H1 (cell line): Measurements from ENCODE around the gene TRIM22. TPM values are rescaled to one million over a fixed set of nuclear protein-coding genes. Genes with fewer than 3 reads are reported as not detected.
A peak's percentile ranks its signal among the peaks of the same experiment; 100 is the strongest.

Experiments used
- CTCF ChIA-PET: fragments of 300-600 bp; sonication (Branson Sonifier 250); formaldehyde crosslinking; loops from one replicate; lab custom pipeline; 2021; ENCODE audit not compliant: partially characterized antibody; lab: Charles Lee
- POLR2A ChIA-PET: fragments of 300-600 bp; sonication (Branson Sonifier 250); formaldehyde crosslinking; loops from one replicate; lab custom pipeline; 2021; ENCODE audit warnings: inconsistent platforms; ENCODE audit not compliant: partially characterized antibody; lab: Charles Lee
- DNase-seq, 2 experiments: peaks; one replicate each; pipeline versions ENCODE4 v3.0.0 to v3.0.0-alpha.2; 2010 to 2022; ENCODE audit warnings: low spot score in 2 of 2, low read depth in 1 of 2, mixed read lengths in 1 of 2
- FAIRE-seq: peaks from 2 replicates; lab custom pipeline; 2011; peaks lifted over from hg19 to GRCh38; lab: Jason Lieb, UNC
- H2AFZ ChIP-seq: 2 replicates; pipeline ENCODE4 v1.8.1; 2012; ENCODE audit warnings: low read length, inconsistent platforms
- H2AK5ac ChIP-seq: 2 replicates; pipeline ENCODE4 v1.6.1; 2013; ENCODE audit warnings: low read depth, low read length
- H2BK120ac ChIP-seq: replicated peaks from 2 replicates; pipeline ENCODE3; 2013; ENCODE audit warnings: low read depth, low read length, inconsistent platforms
- H2BK12ac ChIP-seq: 2 replicates; pipeline ENCODE4 v1.6.1; 2013; ENCODE audit warnings: low read depth, low read length
- H2BK15ac ChIP-seq: 2 replicates; pipeline ENCODE4 v1.6.1; 2013; ENCODE audit warnings: low read length
- H2BK20ac ChIP-seq: 2 replicates; pipeline ENCODE4 v1.6.1; 2013; ENCODE audit warnings: low read length
- H2BK5ac ChIP-seq: 2 replicates; pipeline ENCODE4 v1.6.1; 2013; ENCODE audit warnings: low read depth, low read length
- H3K14ac ChIP-seq: 2 replicates; pipeline ENCODE4 v1.6.1; 2013; ENCODE audit warnings: inconsistent platforms; ENCODE audit not compliant: insufficient read length
- H3K18ac ChIP-seq: 2 replicates; pipeline ENCODE4 v1.6.1; 2013; ENCODE audit warnings: low read length; ENCODE audit errors: extremely low read depth
- H3K23ac ChIP-seq: 2 replicates; pipeline ENCODE4 v1.6.1; 2013; ENCODE audit warnings: inconsistent platforms; ENCODE audit not compliant: insufficient read length
- H3K23me2 ChIP-seq: 2 replicates; pipeline ENCODE4 v1.6.1; 2013; ENCODE audit warnings: low read depth, low read length
- H3K27ac ChIP-seq: 2 replicates; pipeline ENCODE4 v1.6.1; 2011; ENCODE audit warnings: low read depth, low read length, inconsistent platforms
- H3K27me3 ChIP-seq, 4 experiments: replicated peaks in 1 of 4; 1 replicate in 1 of 4; 2 replicates in 3 of 4; pipeline versions ENCODE4 v1.6.1 to v1.8.1; 2011 to 2013; ENCODE audit warnings: low read length in 3 of 4, mild to moderate bottlenecking in 3 of 4, inconsistent platforms in 2 of 4, mixed read lengths in 2 of 4, moderate library complexity in 1 of 4; ENCODE audit not compliant: control insufficient read depth in 3 of 4, insufficient read depth in 3 of 4; ENCODE audit errors: extremely low read depth in 1 of 4
- H3K36me3 ChIP-seq, 4 experiments: 2 replicates each; pipeline versions ENCODE4 v1.6.1 to v1.8.1; 2011 to 2013; ENCODE audit warnings: mild to moderate bottlenecking in 4 of 4, low read length in 3 of 4, moderate library complexity in 2 of 4, control low read depth in 1 of 4, inconsistent platforms in 1 of 4; ENCODE audit not compliant: insufficient read depth in 4 of 4, control insufficient read depth in 2 of 4
- H3K4ac ChIP-seq: replicated peaks from 2 replicates; pipeline ENCODE3; 2013; ENCODE audit warnings: low read length, low read depth, mixed read lengths, inconsistent platforms; ENCODE audit not compliant: insufficient read length
- H3K4me1 ChIP-seq, 4 experiments: replicated peaks in 1 of 4; 1 replicate in 1 of 4; 2 replicates in 3 of 4; pipeline versions ENCODE4 v1.6.1 to v1.8.1; 2011 to 2013; ENCODE audit warnings: low read length in 3 of 4, inconsistent platforms in 2 of 4, mixed read lengths in 1 of 4; ENCODE audit not compliant: insufficient read depth in 4 of 4, control insufficient read depth in 3 of 4
- H3K4me2 ChIP-seq, 2 experiments: 2 replicates each; pipeline versions ENCODE4 v1.6.1 to v1.8.1; 2011 to 2013; ENCODE audit warnings: low read depth in 2 of 2, low read length in 2 of 2, control low read depth in 1 of 2, inconsistent platforms in 1 of 2, mild to moderate bottlenecking in 1 of 2; ENCODE audit not compliant: insufficient read depth in 1 of 2
- H3K4me3 ChIP-seq, 4 experiments: fragments of 200-600, 300-600 bp in 1 of 4; sonication (generic), shearing (Covaris generic), sonication (Bioruptor Twin) in 1 of 4; 2 replicates each; pipeline versions ENCODE4 v1.5.1 to v1.8.1; 2011 to 2016; ENCODE audit warnings: low read length in 4 of 4, low read depth in 3 of 4, control low read depth in 2 of 4, inconsistent platforms in 2 of 4, mild to moderate bottlenecking in 2 of 4, mixed read lengths in 1 of 4, moderate library complexity in 1 of 4; ENCODE audit not compliant: insufficient read depth in 2 of 4; ENCODE audit errors: extremely low read depth in 1 of 4
- H3K56ac ChIP-seq: replicated peaks from 2 replicates; pipeline ENCODE3; 2013; ENCODE audit warnings: low read depth, mild to moderate bottlenecking, mixed read lengths, low read length, inconsistent platforms; ENCODE audit not compliant: insufficient read length
- H3K79me1 ChIP-seq: 2 replicates; pipeline ENCODE4 v1.6.1; 2013; ENCODE audit warnings: low read depth, low read length, control low read depth
- H3K79me2 ChIP-seq, 2 experiments: 2 replicates each; pipeline versions ENCODE4 v1.6.1 to v1.8.1; 2012 to 2013; ENCODE audit warnings: low read length in 2 of 2, mild to moderate bottlenecking in 2 of 2, inconsistent platforms in 1 of 2; ENCODE audit not compliant: insufficient read depth in 2 of 2, control insufficient read depth in 1 of 2
- H3K9ac ChIP-seq, 4 experiments: replicated peaks in 1 of 4; 1 replicate in 1 of 4; 2 replicates in 3 of 4; pipeline versions ENCODE4 v1.6.1 to v1.8.1; 2011 to 2013; ENCODE audit warnings: low read depth in 3 of 4, low read length in 3 of 4, control low read depth in 2 of 4, mild to moderate bottlenecking in 2 of 4, moderate library complexity in 2 of 4, inconsistent platforms in 1 of 4; ENCODE audit errors: extremely low read depth in 1 of 4
- H3K9me3 ChIP-seq, 2 experiments: 2 replicates each; pipeline versions ENCODE4 v1.6.1 to v1.8.1; 2012 to 2013; ENCODE audit warnings: mild to moderate bottlenecking in 2 of 2, moderate library complexity in 2 of 2, control low read depth in 1 of 2, inconsistent platforms in 1 of 2, low read depth in 1 of 2, low read length in 1 of 2, mixed read lengths in 1 of 2; ENCODE audit not compliant: insufficient read depth in 2 of 2
- H4K20me1 ChIP-seq, 2 experiments: replicated peaks in 1 of 2; 2 replicates each; pipeline versions ENCODE3 to v1.8.1; 2011 to 2013; ENCODE audit warnings: inconsistent platforms in 2 of 2, low read length in 2 of 2, mild to moderate bottlenecking in 1 of 2; ENCODE audit not compliant: insufficient read depth in 2 of 2, control insufficient read depth in 1 of 2
- H4K5ac ChIP-seq: 2 replicates; pipeline ENCODE4 v1.6.1; 2013; ENCODE audit warnings: low read length, low read depth, mixed read lengths, inconsistent platforms; ENCODE audit not compliant: insufficient read length
- H4K8ac ChIP-seq: 2 replicates; pipeline ENCODE4 v1.8.0; 2013; ENCODE audit warnings: mild to moderate bottlenecking, moderate library complexity, low read length, inconsistent platforms; ENCODE audit not compliant: insufficient read depth; ENCODE audit errors: extremely low read depth
- H4K91ac ChIP-seq: replicated peaks from 2 replicates; pipeline ENCODE3; 2013; ENCODE audit warnings: low read length, mixed read lengths, inconsistent platforms; ENCODE audit not compliant: insufficient read length
- CEBPB ChIP-seq: IDR thresholded peaks from 2 replicates; pipeline ENCODE4 v1.6.1; 2012; ENCODE audit warnings: low read depth, low read length
- CHD2 ChIP-seq: IDR thresholded peaks from 2 replicates; pipeline ENCODE4 v1.6.1; 2012; ENCODE audit warnings: low read length, improper control_type of control experiment
- JUN ChIP-seq: IDR thresholded peaks from 2 replicates; pipeline ENCODE4 v1.6.1; 2011; ENCODE audit warnings: low read depth, mild to moderate bottlenecking, improper control_type of control experiment, low read length
- KDM5A ChIP-seq: fragments of 200-600 bp; IDR thresholded peaks from 2 replicates; pipeline ENCODE4 v1.7.1; 2012; ENCODE audit warnings: mild to moderate bottlenecking, low read length, inconsistent platforms, mixed read lengths
- RFX5 ChIP-seq: IDR thresholded peaks from 2 replicates; pipeline ENCODE4 v1.6.1; 2011; ENCODE audit warnings: low read depth, low read length, improper control_type of control experiment, borderline replicate concordance
- RNF2 ChIP-seq: fragments of 200-900, 300-1000 bp; sonication (generic); IDR thresholded peaks from 2 replicates; pipeline ENCODE4 v1.7.1; 2016; ENCODE audit warnings: borderline replicate concordance, low read depth, mild to moderate bottlenecking, antibody characterized with exemption, low read length; ENCODE audit not compliant: poor library complexity, severe bottlenecking; ENCODE audit errors: missing control alignments
- SP2 ChIP-seq: IDR thresholded peaks from 2 replicates; pipeline ENCODE4 v1.6.1; 2012; ENCODE audit warnings: mild to moderate bottlenecking, low read length, inconsistent platforms
- TEAD4 ChIP-seq: IDR thresholded peaks from 2 replicates; pipeline ENCODE4 v1.6.1; 2012; ENCODE audit warnings: low read depth, low read length, inconsistent platforms, mixed read lengths
- WGBS, 2 experiments: shearing (Covaris generic) in 1 of 2; methylation state at CpG; one replicate each; pipeline versions ENCODE4 v1.1.6 to v1.1.7; 2013 to 2015; ENCODE audit warnings: low lambda C conversion rate in 2 of 2, mixed read lengths in 2 of 2, inconsistent platforms in 1 of 2, low coverage in 1 of 2, missing lambda C conversion rate in 1 of 2; ENCODE audit not compliant: insufficient replicate concordance in 2 of 2, insufficient coverage in 1 of 2, insufficient read length in 1 of 2; ENCODE audit errors: extremely low coverage in 1 of 2, missing lambda C conversion rate in 1 of 2; 5-methylcytosine and 5-hydroxymethylcytosine counted together
- polyA plus RNA-seq, 7 experiments: library from polyadenylated mRNA; depleted of rRNA in 3 of 7; stranded (reverse) in 5 of 7; unstranded in 2 of 7; fragments of >200 nt in 5 of 7; fragments of 200-250 nt in 2 of 7; gene quantifications; 1 replicate in 5 of 7; 2 replicates in 1 of 7; 4 replicates in 1 of 7; pipeline versions ENCODE4 v1.2.1 to v1.2.3, GENCODE V29; 2011 to 2013; ENCODE audit warnings: missing spikeins in 2 of 7, mixed read lengths in 2 of 7
- total RNA-seq: library from RNA; stranded (reverse); fragmentation: NEBNext Ultra II Directional; extraction: Animal tissue kit (Norgen Biotek cat#: 25700); gene quantifications from 2 replicates; pipeline ENCODE4 v1.2.1, GENCODE V29; 2021

TRIM22 gene
- total and polyA plus RNA-seq, 2 of the 8 experiments (the other 6 are each of a cell fraction or from before 2014, with no cell fraction given): 56.0 to 82.7 TPM

DNA sequence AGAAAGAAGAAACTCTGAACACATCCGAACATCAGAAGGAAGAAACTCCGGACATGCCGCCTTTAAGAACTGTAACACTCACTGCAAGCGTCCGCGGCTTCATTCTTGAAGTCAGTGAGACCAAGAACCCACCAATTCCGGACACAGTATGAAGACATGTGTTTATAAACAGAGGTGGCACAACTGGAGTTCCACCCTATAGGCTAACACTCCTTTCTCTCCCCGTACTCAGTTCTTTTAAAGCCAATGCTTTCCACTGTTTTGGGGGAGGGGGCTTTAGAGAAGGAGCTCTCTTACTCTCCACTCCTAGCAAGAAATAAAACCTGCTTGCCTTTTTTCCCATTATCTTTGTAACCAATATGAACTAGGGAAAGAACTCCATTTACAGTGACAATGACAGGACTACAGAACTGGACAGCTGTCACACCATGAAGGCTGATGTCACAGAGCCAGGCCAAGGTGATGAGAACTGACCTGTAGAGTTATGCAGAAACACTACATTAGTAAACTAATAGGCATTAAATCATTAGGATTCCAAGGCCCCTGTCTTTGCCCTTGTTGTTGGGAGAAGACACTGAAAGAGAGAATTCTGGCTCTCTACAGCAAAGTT lies 5.4 kb upstream of the TRIM22 start:
- Histone ChIP-seq H2BK12ac (peak overlapping the region; percentile 82), H3K4ac (peak overlapping the region; percentile 45), H4K20me1 (peaks cover 0 to 1% of the 10 kb centered on the region in 2 experiments), H3K79me1 (peaks cover 2% of the 10 kb centered on the region; the same call in 1 of the 2 replicates), H3K27ac (peak overlapping the region; percentile 82), H3K18ac (no peak overlapping the region; the same call in 1 of the 2 replicates), H3K14ac (no peak overlapping the region), H3K9ac (peak overlapping the region in 2 of 4 experiments; percentile 47 to 60; a peak in 6 of 7 replicates), H3K9me3 (peaks cover 0 to 12% of the 10 kb centered on the region in 2 experiments; a peak in 1 of 4 replicates), H4K5ac (no peak overlapping the region), H2BK5ac (peak overlapping the region; percentile 85; the same call in 1 of the 2 replicates), H3K36me3 (peaks cover 4 to 14% (median 8%) of the 10 kb centered on the region in 4 experiments; a peak in 6 of 8 replicates), H3K4me2 (peak overlapping the region; percentile 52 to 75), H2BK15ac (no peak overlapping the region; the same call in 1 of the 2 replicates), H2AK5ac (no peak overlapping the region), H3K23me2 (peaks cover 2% of the 10 kb centered on the region), H3K4me3 (peak overlapping the region; percentile 26 to 62 (median 42); a peak in 6 of 8 replicates), H3K27me3 (no peaks in the 10 kb centered on the region), H3K79me2 (peaks cover 0 to 5% of the 10 kb centered on the region in 2 experiments; a peak in 3 of 4 replicates)
- CTCF ChIA-PET: interaction anchor here (0.8 to 3.9 kb wide), 13 partner anchors 11 to 212 kb away, joined by 3 to 21 read pairs (median 4); no protein-coding TSS in a partner anchor
- no peak for TF ChIP-seq JUN
- TF ChIP-seq KDM5A: no peak
- no peak for TF ChIP-seq RNF2
- no peak for TF ChIP-seq RFX5
- TF ChIP-seq TEAD4: no peak
- no peak for TF ChIP-seq CHD2
- no peak for TF ChIP-seq CEBPB
- TF ChIP-seq SP2: no peak
- TF ChIP-seq, all 59 proteins: peak for 0
- Histone ChIP-seq H4K91ac (no peak overlapping the region), H3K23ac (no peak overlapping the region), H3K56ac (no peak overlapping the region), H2AFZ (no peak overlapping the region), H4K8ac (no peak overlapping the region), H3K4me1 (peaks cover 0 to 4% (median 2%) of the 10 kb centered on the region in 4 experiments; a peak in 4 of 7 replicates), H2BK20ac (no peak overlapping the region), H2BK120ac (no peak overlapping the region)
- POLR2A ChIA-PET: interaction anchor here (1.2 to 1.6 kb wide), 4 partner anchors 17 to 127 kb away, joined by 3 to 5 read pairs (median 3); no protein-coding TSS in a partner anchor
- DNase-seq (no peak), FAIRE-seq (no peak)
- WGBS, 2 experiments: 89% methylated on average over 3 of the region's 8 CpGs; no CpG with 5 or more reads in 1 of the 2 experiments
